Prostate gland (tissue), 2 donors: ENCODE results near the gene PROX1. TPM values are rescaled to one million over a fixed set of nuclear protein-coding genes. Genes with fewer than 3 reads are reported as not detected.

ENCODE experiments used
- DNase-seq: peaks from one replicate; pipeline ENCODE4 v3.0.0-alpha.2; 2019; ENCODE audit warnings: low spot score
- H3K27ac ChIP-seq, 2 donors: fragments of 200-600 bp; sonication (generic); 2 replicates each; pipeline ENCODE4 v1.5.1; 2017 to 2019
- H3K27me3 ChIP-seq: fragments of 200-600 bp; sonication (generic); replicated peaks from 2 replicates; pipeline ENCODE4 v1.5.1; 2019; ENCODE audit not compliant: insufficient read depth
- H3K36me3 ChIP-seq, 2 donors: fragments of 200-600 bp; sonication (generic); 1 replicate in 1 of 2; 2 replicates in 1 of 2; pipeline versions ENCODE4 v1.5.1 to v1.8.1; 2017 to 2019
- H3K4me1 ChIP-seq: fragments of 200-600 bp; sonication (generic); replicated peaks from 2 replicates; pipeline ENCODE4 v1.5.1; 2019
- H3K4me3 ChIP-seq, 2 donors: fragments of 200-600 bp; sonication (generic); 2 replicates each; pipeline ENCODE4 v1.5.1; 2017 to 2019
- H3K9me3 ChIP-seq: fragments of 200-600 bp; sonication (generic); 2 replicates; pipeline ENCODE4 v1.5.1; 2017
- CTCF ChIP-seq, 4 experiments: fragments of 200-600 bp in 2 of 4; fragments of 450-650 bp in 2 of 4; sonication (generic) in 2 of 4; IDR thresholded peaks; 1 replicate in 3 of 4; 2 replicates in 1 of 4; pipeline ENCODE4 v1.5.1; 2016 to 2019; ENCODE audit warnings: antibody characterized with exemption in 4 of 4, mild to moderate bottlenecking in 2 of 4, moderate library complexity in 2 of 4
- POLR2A ChIP-seq: fragments of 450-650 bp; IDR thresholded peaks from one replicate; pipeline ENCODE4 v1.6.1; 2016; ENCODE audit warnings: antibody characterized with exemption, mild to moderate bottlenecking
- POLR2AphosphoS5 ChIP-seq: sonication (generic); formaldehyde crosslinking; IDR thresholded peaks from one replicate; pipeline ENCODE4 v1.6.1; 2017; ENCODE audit warnings: antibody characterized with exemption
- WGBS: methylation state at CpG from one replicate; pipeline ENCODE4 v1.1.5; 2018; 5-methylcytosine and 5-hydroxymethylcytosine counted together
- intact Hi-C: fragments of 100-400 bp; cut with DNase I; formaldehyde crosslinking; loops from one replicate; pipeline ENCODE4 v1.14.2; 2022
- total RNA-seq, 2 donors: library from RNA; depleted of rRNA; stranded (reverse); fragments of >200 nt; gene quantifications; one replicate each; pipeline ENCODE4 v1.1.0, GENCODE V29; 2016

The PROX1 gene
- total RNA-seq = 1 to 10 TPM; 1.1 to 6.2 TPM

GRCh38 chr1:213987927-213988506, at the start of gene PROX1:
Gene PROX1, plus strand, starts transcription at chr1:213987973. Its CDS starts 8,563 bp downstream, at chr1:213996536.
- 1% methylated on average over 29 of the region's 29 CpGs for WGBS
- TF ChIP-seq POLR2AphosphoS5 (peak; percentile 90), CTCF (IDR thresholded peaks at IDR 0.05) (peak in 1 of 4 experiments; percentile 10), POLR2A (peak; percentile 61)
- no peaks in the 10 kb centered on the region for H3K9me3 ChIP-seq
- H3K4me1 ChIP-seq = peaks cover under 1% of the 10 kb centered on the region
- H3K4me3 ChIP-seq = peak within 1 kb of the TSS; percentile 43 to 52
- H3K27me3 ChIP-seq = no peaks in the 10 kb centered on the region
- H3K27ac ChIP-seq = peak within 1 kb of the TSS; percentile 85 to 87
- DNase-seq = peak; percentile 87
- no peaks in the 10 kb centered on the region for H3K36me3 ChIP-seq
- intact Hi-C loops = no loop called here

- 89% methylated on average over 5 of the region's 5 CpGs for WGBS
- intact Hi-C loops = no loop called here
- no peaks in the 10 kb centered on the region for H3K9me3 ChIP-seq
- DNase-seq = no peak
- no peaks in the 10 kb centered on the region for H3K4me1 ChIP-seq
- H3K36me3 ChIP-seq = no peaks in the 10 kb centered on the region
- H3K27ac ChIP-seq = no peak overlapping the region
- no peak overlapping the region for H3K4me3 ChIP-seq
- no peaks in the 10 kb centered on the region for H3K27me3 ChIP-seq
- TF ChIP-seq POLR2A (no peak), CTCF (IDR thresholded peaks at IDR 0.05) (no peak), POLR2AphosphoS5 (no peak)
Measured at GRCh38 chr1:213938776-213939175, 49.0 kb upstream of the PROX1 start.

- intact Hi-C loops = no loop called here
- Histone ChIP-seq H3K27ac (no peak overlapping the region), H3K4me3 (no peak overlapping the region), H3K4me1 (no peaks in the 10 kb centered on the region), H3K36me3 (no peaks in the 10 kb centered on the region), H3K27me3 (no peaks in the 10 kb centered on the region), H3K9me3 (no peaks in the 10 kb centered on the region)
- TF ChIP-seq POLR2A = no peak
- TF ChIP-seq CTCF (IDR thresholded peaks at IDR 0.05) = no peak
- no peak for TF ChIP-seq POLR2AphosphoS5
- 97% methylated on average over 3 of the region's 3 CpGs for WGBS
- no peak for DNase-seq
Measured at GRCh38 chr1:213939888-213940287, 47.9 kb upstream of the PROX1 start.

- no peak for TF ChIP-seq POLR2AphosphoS5
- TF ChIP-seq POLR2A = no peak
- TF ChIP-seq CTCF (IDR thresholded peaks at IDR 0.05) = no peak
Measured at GRCh38 chr1:213940947-213941346, 46.8 kb upstream of the PROX1 start.

GRCh38 chr1:213942061-213942460, 45.7 kb upstream of the PROX1 start:
- 67% methylated on average over 3 of the region's 3 CpGs for WGBS
- Histone ChIP-seq H3K9me3 (no peaks in the 10 kb centered on the region), H3K36me3 (no peaks in the 10 kb centered on the region), H3K27me3 (no peaks in the 10 kb centered on the region), H3K27ac (no peak overlapping the region), H3K4me1 (no peaks in the 10 kb centered on the region), H3K4me3 (no peak overlapping the region)
- intact Hi-C loops = no loop called here
- DNase-seq = no peak
- TF ChIP-seq CTCF (IDR thresholded peaks at IDR 0.05) = no peak
- TF ChIP-seq POLR2AphosphoS5 = no peak
- no peak for TF ChIP-seq POLR2A

More at GRCh38 chr1:213940947-213941346, 46.8 kb upstream of the PROX1 start:
- H3K4me1 ChIP-seq = no peaks in the 10 kb centered on the region
- intact Hi-C loops = no loop called here
- H3K4me3 ChIP-seq = no peak overlapping the region
- DNase-seq = no peak
- no peaks in the 10 kb centered on the region for H3K9me3 ChIP-seq
- no peaks in the 10 kb centered on the region for H3K27me3 ChIP-seq
- H3K27ac ChIP-seq = no peak overlapping the region
- H3K36me3 ChIP-seq = no peaks in the 10 kb centered on the region
